H9 (cell line): ENCODE data around the gene SMIM36. TPM values are rescaled to one million over a fixed set of nuclear protein-coding genes. Genes with fewer than 3 reads are reported as not detected.

Source experiments
- DNase-seq: peaks from one replicate; pipeline ENCODE4 v3.0.0-alpha.2; 2017
- H2AFZ ChIP-seq: one replicate; pipeline ENCODE4 v1.6.1; 2013; ENCODE audit warnings: mild to moderate bottlenecking, low read length, control low read depth, moderate library complexity
- H2AK5ac ChIP-seq: 2 replicates; pipeline ENCODE4 v1.6.1; 2013; ENCODE audit warnings: low read length, control low read depth, mixed read lengths; ENCODE audit not compliant: insufficient read length
- H2BK120ac ChIP-seq: one replicate; pipeline ENCODE4 v1.6.1; 2013; ENCODE audit warnings: low read depth, mild to moderate bottlenecking, low read length, control low read depth, inconsistent platforms; ENCODE audit not compliant: poor library complexity, severe bottlenecking
- H2BK12ac ChIP-seq: 2 replicates; pipeline ENCODE4 v1.6.1; 2013; ENCODE audit warnings: low read length, control low read depth, mixed read lengths, low read depth; ENCODE audit not compliant: insufficient read length
- H2BK15ac ChIP-seq: 2 replicates; pipeline ENCODE4 v1.6.1; 2013; ENCODE audit warnings: low read depth, low read length, control low read depth
- H2BK20ac ChIP-seq: one replicate; pipeline ENCODE4 v1.6.1; 2013; ENCODE audit warnings: low read depth, mild to moderate bottlenecking, low read length, control low read depth, inconsistent platforms; ENCODE audit not compliant: poor library complexity, severe bottlenecking
- H2BK5ac ChIP-seq: 2 replicates; pipeline ENCODE4 v1.6.1; 2013; ENCODE audit warnings: low read length, control low read depth, mixed read lengths; ENCODE audit not compliant: insufficient read length
- H3K14ac ChIP-seq: 2 replicates; pipeline ENCODE4 v1.6.1; 2013; ENCODE audit warnings: low read length, control low read depth; ENCODE audit not compliant: insufficient read depth
- H3K18ac ChIP-seq: 2 replicates; pipeline ENCODE4 v1.6.1; 2013; ENCODE audit warnings: low read depth, mild to moderate bottlenecking, mixed read lengths, low read length, control low read depth; ENCODE audit not compliant: insufficient read length
- H3K23ac ChIP-seq: 2 replicates; pipeline ENCODE4 v1.6.1; 2013; ENCODE audit warnings: low read length, control low read depth, mixed read lengths, low read depth; ENCODE audit not compliant: insufficient read length
- H3K23me2 ChIP-seq: 2 replicates; pipeline ENCODE4 v1.6.1; 2013; ENCODE audit warnings: low read depth, mild to moderate bottlenecking, mixed read lengths, low read length, control low read depth; ENCODE audit not compliant: insufficient read length, poor library complexity, severe bottlenecking
- H3K27ac ChIP-seq: 2 replicates; pipeline ENCODE4 v1.5.1; 2013; ENCODE audit warnings: low read length, control low read depth, mixed read lengths, low read depth; ENCODE audit not compliant: insufficient read length
- H3K27me3 ChIP-seq: 2 replicates; pipeline ENCODE4 v1.6.1; 2013; ENCODE audit warnings: low read length, control low read depth, inconsistent platforms; ENCODE audit not compliant: insufficient read depth
- H3K4ac ChIP-seq: 2 replicates; pipeline ENCODE4 v1.6.1; 2013; ENCODE audit warnings: low read depth, mild to moderate bottlenecking, control low read depth, inconsistent platforms, low read length, moderate library complexity
- H3K4me1 ChIP-seq: 2 replicates; pipeline ENCODE4 v1.6.1; 2013; ENCODE audit warnings: low read length, control low read depth, inconsistent platforms; ENCODE audit not compliant: insufficient read depth
- H3K4me2 ChIP-seq: 2 replicates; pipeline ENCODE4 v1.6.1; 2013; ENCODE audit warnings: low read length, control low read depth, mixed read lengths; ENCODE audit not compliant: insufficient read length, insufficient read depth
- H3K56ac ChIP-seq: 2 replicates; pipeline ENCODE4 v1.6.1; 2013; ENCODE audit warnings: low read depth, mild to moderate bottlenecking, mixed read lengths, low read length, control low read depth; ENCODE audit not compliant: insufficient read length
- H3K79me1 ChIP-seq: 2 replicates; pipeline ENCODE4 v1.6.1; 2013; ENCODE audit warnings: low read depth, mild to moderate bottlenecking, moderate library complexity, low read length, control low read depth, inconsistent platforms; ENCODE audit not compliant: insufficient read depth, poor library complexity, severe bottlenecking
- H3K79me2 ChIP-seq: 2 replicates; pipeline ENCODE4 v1.6.1; 2013; ENCODE audit warnings: low read length, control low read depth, inconsistent platforms; ENCODE audit not compliant: insufficient read depth
- H3K9ac ChIP-seq: 2 replicates; pipeline ENCODE4 v1.6.1; 2013; ENCODE audit warnings: low read length, control low read depth, mixed read lengths; ENCODE audit not compliant: insufficient read length; ENCODE audit errors: extremely low read depth
- H3K9me3 ChIP-seq: one replicate; pipeline ENCODE4 v1.6.1; 2013; ENCODE audit warnings: low read depth, low read length, inconsistent platforms; ENCODE audit not compliant: control insufficient read depth
- H3T11ph ChIP-seq: one replicate; pipeline ENCODE4 v1.6.1; 2013; ENCODE audit warnings: mild to moderate bottlenecking, low read length, control low read depth, inconsistent platforms
- H4K20me1 ChIP-seq: one replicate; pipeline ENCODE4 v1.6.1; 2013; ENCODE audit not compliant: control insufficient read depth, insufficient read length, insufficient read depth
- H4K5ac ChIP-seq: 2 replicates; pipeline ENCODE4 v1.6.1; 2013; ENCODE audit warnings: low read depth, mild to moderate bottlenecking, mixed read lengths, low read length, control low read depth; ENCODE audit not compliant: insufficient read length
- H4K8ac ChIP-seq: replicated peaks from 2 replicates; pipeline ENCODE4 v1.6.1; 2013; ENCODE audit warnings: low read length, control low read depth, mixed read lengths, low read depth; ENCODE audit not compliant: insufficient read length
- H4K91ac ChIP-seq: 2 replicates; pipeline ENCODE4 v1.6.1; 2013; ENCODE audit warnings: low read depth, mild to moderate bottlenecking, moderate library complexity, mixed read lengths, low read length, control low read depth; ENCODE audit not compliant: insufficient read length
- H3K27ac Mint-ChIP-seq, 3 experiments: 2 replicates in 2 of 3; 3 replicates in 1 of 3; pipeline ENCODE4 v1.8.0; 2020 to 2021; ENCODE audit warnings: mixed read lengths in 3 of 3, mild to moderate bottlenecking in 1 of 3, moderate library complexity in 1 of 3
- H3K27me3 Mint-ChIP-seq: 2 replicates; pipeline ENCODE4 v1.8.0; 2021; ENCODE audit warnings: low read depth, mild to moderate bottlenecking, moderate library complexity, mixed read lengths
- H3K36me3 Mint-ChIP-seq, 3 experiments: 2 replicates in 2 of 3; 3 replicates in 1 of 3; pipeline ENCODE4 v1.8.0; 2020 to 2021; ENCODE audit warnings: low read depth in 3 of 3, mixed read lengths in 3 of 3; ENCODE audit not compliant: insufficient read depth in 1 of 3
- H3K4me1 Mint-ChIP-seq, 2 experiments: 2 replicates each; pipeline ENCODE4 v1.8.0; 2020; ENCODE audit warnings: mixed read lengths in 2 of 2
- H3K4me3 Mint-ChIP-seq, 2 experiments: 2 replicates in 1 of 2; 3 replicates in 1 of 2; pipeline ENCODE4 v1.8.0; 2020 to 2021; ENCODE audit warnings: mild to moderate bottlenecking in 2 of 2, mixed read lengths in 2 of 2, moderate library complexity in 1 of 2
- H3K9me3 Mint-ChIP-seq, 2 experiments: 2 replicates in 1 of 2; 3 replicates in 1 of 2; pipeline ENCODE4 v1.8.0; 2020; ENCODE audit warnings: mild to moderate bottlenecking in 2 of 2, mixed read lengths in 2 of 2, moderate library complexity in 1 of 2
- WGBS: extraction: QIAGEN DNeasy Blood & Tissue Kit; methylation state at CpG from one replicate; pipeline ENCODE4 v1.1.7; 2013; ENCODE audit warnings: missing lambda C conversion rate, low lambda C conversion rate, mixed read lengths; ENCODE audit not compliant: insufficient read length; ENCODE audit errors: extremely low coverage; 5-methylcytosine and 5-hydroxymethylcytosine counted together
- total RNA-seq: library from RNA; stranded (reverse); gene quantifications from 2 replicates; pipeline ENCODE4 v1.2.1, GENCODE V29; 2021
- TF ChIP-seq, protein P1 (sequence below): fragments of 200-600 bp; sonication (generic); conservative IDR thresholded peaks from 3 replicates; pipeline ENCODE4 v1.8.0; 2021; ENCODE audit warnings: antibody characterized with exemption, mild to moderate bottlenecking

SMIM36 gene
- total RNA-seq, 1 experiment from 2014 or later: not detected

- DNase-seq: no peak
- Histone ChIP-seq H3T11ph (no peak overlapping the region), H4K91ac (no peak overlapping the region), H2BK120ac (no peak overlapping the region), H3K23me2 (peaks cover 3% of the 10 kb centered on the region), H3K14ac (no peak overlapping the region), H2BK15ac (no peak overlapping the region), H3K79me2 (peaks cover 19% of the 10 kb centered on the region; the same call in 1 of the 2 replicates), H3K4me2 (peak overlapping the region; percentile 61), H3K9me3 (no peaks in the 10 kb centered on the region), H2BK12ac (no peak overlapping the region), H4K20me1 (no peaks in the 10 kb centered on the region), H3K4me1 (no peaks in the 10 kb centered on the region; the same call in 1 of the 2 replicates), H3K9ac (peak overlapping the region; percentile 79), H3K27ac (no peak overlapping the region), H3K18ac (no peak overlapping the region), H2AFZ (no peak overlapping the region), H2AK5ac (no peak overlapping the region), H4K8ac (no peak overlapping the region), H2BK5ac (no peak overlapping the region), H3K56ac (no peak overlapping the region), H3K27me3 (no peaks in the 10 kb centered on the region), H3K23ac (no peak overlapping the region), H3K79me1 (peaks cover 12% of the 10 kb centered on the region), H2BK20ac (no peak overlapping the region), H4K5ac (no peak overlapping the region), H3K4ac (no peak overlapping the region)
- peaks cover 29 to 32% of the 10 kb centered on the region in 2 experiments for H3K4me1 Mint-ChIP-seq
- H3K27me3 Mint-ChIP-seq: peaks cover 13% of the 10 kb centered on the region
- H3K4me3 Mint-ChIP-seq: peak overlapping the region; percentile 89 to 93
- peak overlapping the region in 1 of 3 experiments; percentile 89; a peak in 2 of 7 replicates for H3K27ac Mint-ChIP-seq
- peaks cover 12 to 31% (median 31%) of the 10 kb centered on the region in 3 experiments for H3K36me3 Mint-ChIP-seq
- TF ChIP-seq, protein P1, sequence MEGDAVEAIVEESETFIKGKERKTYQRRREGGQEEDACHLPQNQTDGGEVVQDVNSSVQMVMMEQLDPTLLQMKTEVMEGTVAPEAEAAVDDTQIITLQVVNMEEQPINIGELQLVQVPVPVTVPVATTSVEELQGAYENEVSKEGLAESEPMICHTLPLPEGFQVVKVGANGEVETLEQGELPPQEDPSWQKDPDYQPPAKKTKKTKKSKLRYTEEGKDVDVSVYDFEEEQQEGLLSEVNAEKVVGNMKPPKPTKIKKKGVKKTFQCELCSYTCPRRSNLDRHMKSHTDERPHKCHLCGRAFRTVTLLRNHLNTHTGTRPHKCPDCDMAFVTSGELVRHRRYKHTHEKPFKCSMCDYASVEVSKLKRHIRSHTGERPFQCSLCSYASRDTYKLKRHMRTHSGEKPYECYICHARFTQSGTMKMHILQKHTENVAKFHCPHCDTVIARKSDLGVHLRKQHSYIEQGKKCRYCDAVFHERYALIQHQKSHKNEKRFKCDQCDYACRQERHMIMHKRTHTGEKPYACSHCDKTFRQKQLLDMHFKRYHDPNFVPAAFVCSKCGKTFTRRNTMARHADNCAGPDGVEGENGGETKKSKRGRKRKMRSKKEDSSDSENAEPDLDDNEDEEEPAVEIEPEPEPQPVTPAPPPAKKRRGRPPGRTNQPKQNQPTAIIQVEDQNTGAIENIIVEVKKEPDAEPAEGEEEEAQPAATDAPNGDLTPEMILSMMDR: no peak
- WGBS: no CpG with 5 or more reads among the region's 6 CpGs
- H3K9me3 Mint-ChIP-seq: peaks cover 0 to 4% of the 10 kb centered on the region in 2 experiments; a peak in 1 of 5 replicates
These were observed 91.0 kb downstream of the SMIM36 start for GRCh38 chr17:55420067-55420775.
